Mammary epithelial cell (primary cell): ENCODE data around the gene MRGPRX2.

Experiments used
- EZH2 ChIP-seq: IDR thresholded peaks from 2 replicates; pipeline ENCODE4 v1.6.1; 2012; ENCODE audit warnings: low read length, inconsistent platforms, borderline replicate concordance
- TF ChIP-seq, protein P1 (sequence below), 2 donors: IDR thresholded peaks in 1 of 2; conservative IDR thresholded peaks in 1 of 2; 2 replicates each; pipeline ENCODE4 v1.5.1; 2011 to 2012; ENCODE audit warnings: inconsistent platforms in 2 of 2, low read length in 2 of 2, mild to moderate bottlenecking in 2 of 2, control low read depth in 1 of 2, low read depth in 1 of 2; ENCODE audit not compliant: insufficient read depth in 1 of 2; ENCODE audit errors: extremely low read depth in 1 of 2

DNA sequence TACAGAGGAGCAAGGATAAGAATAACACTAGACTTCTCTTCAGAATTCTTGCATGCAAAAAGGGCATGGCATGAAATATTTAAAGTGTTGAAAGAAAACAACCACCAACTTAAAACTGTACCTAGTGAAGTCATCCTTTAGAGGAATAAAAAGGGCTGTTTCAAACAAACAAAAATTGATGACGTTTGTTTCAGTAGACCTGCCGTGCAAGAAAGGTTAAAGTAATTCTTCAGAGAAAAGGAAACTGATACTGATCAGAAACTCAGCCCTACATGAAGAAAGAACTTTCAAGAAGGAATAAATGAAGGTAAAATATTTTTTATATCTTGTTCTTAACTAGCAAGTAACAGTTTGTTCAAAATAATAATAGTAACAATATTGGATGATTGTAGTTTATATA lies 27.5 kb downstream of the MRGPRX2 start:
- TF ChIP-seq EZH2 = no peak
- TF ChIP-seq, protein P1, sequence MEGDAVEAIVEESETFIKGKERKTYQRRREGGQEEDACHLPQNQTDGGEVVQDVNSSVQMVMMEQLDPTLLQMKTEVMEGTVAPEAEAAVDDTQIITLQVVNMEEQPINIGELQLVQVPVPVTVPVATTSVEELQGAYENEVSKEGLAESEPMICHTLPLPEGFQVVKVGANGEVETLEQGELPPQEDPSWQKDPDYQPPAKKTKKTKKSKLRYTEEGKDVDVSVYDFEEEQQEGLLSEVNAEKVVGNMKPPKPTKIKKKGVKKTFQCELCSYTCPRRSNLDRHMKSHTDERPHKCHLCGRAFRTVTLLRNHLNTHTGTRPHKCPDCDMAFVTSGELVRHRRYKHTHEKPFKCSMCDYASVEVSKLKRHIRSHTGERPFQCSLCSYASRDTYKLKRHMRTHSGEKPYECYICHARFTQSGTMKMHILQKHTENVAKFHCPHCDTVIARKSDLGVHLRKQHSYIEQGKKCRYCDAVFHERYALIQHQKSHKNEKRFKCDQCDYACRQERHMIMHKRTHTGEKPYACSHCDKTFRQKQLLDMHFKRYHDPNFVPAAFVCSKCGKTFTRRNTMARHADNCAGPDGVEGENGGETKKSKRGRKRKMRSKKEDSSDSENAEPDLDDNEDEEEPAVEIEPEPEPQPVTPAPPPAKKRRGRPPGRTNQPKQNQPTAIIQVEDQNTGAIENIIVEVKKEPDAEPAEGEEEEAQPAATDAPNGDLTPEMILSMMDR (conservative IDR thresholded peaks at IDR 0.05 in 1 of 2, IDR thresholded peaks at IDR 0.05 in 1 of 2; ENCODE audit: extremely low read depth in 1 of 2, insufficient read depth in 1 of 2, low read depth in 1 of 2, low read length in 2 of 2) = no peak
